HL-60 (cell line): ENCODE results near the gene MICU1.

Experiments used
- DNase-seq, 2 experiments: peaks; one replicate each; pipeline ENCODE4 v3.0.0-alpha.2; 2010 to 2020; ENCODE audit warnings: low read depth in 1 of 2, low spot score in 1 of 2
- H3K27ac ChIP-seq: fragments of 250-450 bp; sonication (Bioruptor Pico); replicated peaks from 2 replicates; pipeline ENCODE4 v1.5.1; 2020; ENCODE audit warnings: mild to moderate bottlenecking, moderate library complexity
- H3K27me3 ChIP-seq: fragments of 250-450 bp; sonication (Bioruptor Pico); 2 replicates; pipeline ENCODE4 v1.5.1; 2021; ENCODE audit warnings: mild to moderate bottlenecking, moderate library complexity; ENCODE audit not compliant: insufficient read depth, poor library complexity, severe bottlenecking
- H3K4me3 ChIP-seq: replicated peaks from 2 replicates; pipeline ENCODE4 v1.5.1; 2011; ENCODE audit warnings: mild to moderate bottlenecking, control low read depth, low read length; ENCODE audit not compliant: insufficient read depth
- GABPA ChIP-seq: IDR thresholded peaks from 2 replicates; pipeline ENCODE4 v1.6.1; 2012; ENCODE audit warnings: low read depth
- POLR2AphosphoS5 ChIP-seq: IDR thresholded peaks from 2 replicates; pipeline ENCODE4 v1.6.1; 2012; ENCODE audit warnings: low read depth
- REST ChIP-seq: IDR thresholded peaks from 2 replicates; pipeline ENCODE4 v1.6.1; 2012; ENCODE audit warnings: low read depth; ENCODE audit not compliant: insufficient replicate concordance
- SPI1 ChIP-seq: IDR thresholded peaks from 2 replicates; pipeline ENCODE4 v1.6.1; 2012; ENCODE audit warnings: low read depth, mild to moderate bottlenecking, borderline replicate concordance
- TF ChIP-seq, protein P1 (sequence below): IDR thresholded peaks from one replicate; pipeline ENCODE4 v1.5.1; 2011; ENCODE audit warnings: low read length, control low read depth, inconsistent platforms; ENCODE audit not compliant: insufficient read depth

The MICU1 gene

GRCh38 chr10:72462261-72462660 lies 163.6 kb downstream of the MICU1 start:
- H3K4me3 ChIP-seq = no peak overlapping the region
- no peak for DNase-seq
- TF ChIP-seq, protein P1, sequence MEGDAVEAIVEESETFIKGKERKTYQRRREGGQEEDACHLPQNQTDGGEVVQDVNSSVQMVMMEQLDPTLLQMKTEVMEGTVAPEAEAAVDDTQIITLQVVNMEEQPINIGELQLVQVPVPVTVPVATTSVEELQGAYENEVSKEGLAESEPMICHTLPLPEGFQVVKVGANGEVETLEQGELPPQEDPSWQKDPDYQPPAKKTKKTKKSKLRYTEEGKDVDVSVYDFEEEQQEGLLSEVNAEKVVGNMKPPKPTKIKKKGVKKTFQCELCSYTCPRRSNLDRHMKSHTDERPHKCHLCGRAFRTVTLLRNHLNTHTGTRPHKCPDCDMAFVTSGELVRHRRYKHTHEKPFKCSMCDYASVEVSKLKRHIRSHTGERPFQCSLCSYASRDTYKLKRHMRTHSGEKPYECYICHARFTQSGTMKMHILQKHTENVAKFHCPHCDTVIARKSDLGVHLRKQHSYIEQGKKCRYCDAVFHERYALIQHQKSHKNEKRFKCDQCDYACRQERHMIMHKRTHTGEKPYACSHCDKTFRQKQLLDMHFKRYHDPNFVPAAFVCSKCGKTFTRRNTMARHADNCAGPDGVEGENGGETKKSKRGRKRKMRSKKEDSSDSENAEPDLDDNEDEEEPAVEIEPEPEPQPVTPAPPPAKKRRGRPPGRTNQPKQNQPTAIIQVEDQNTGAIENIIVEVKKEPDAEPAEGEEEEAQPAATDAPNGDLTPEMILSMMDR = no peak
- no peak for TF ChIP-seq SPI1
- no peak for TF ChIP-seq REST
- TF ChIP-seq POLR2AphosphoS5 = no peak
- no peak for TF ChIP-seq GABPA
- H3K27me3 ChIP-seq = no peaks in the 10 kb centered on the region
- no peak overlapping the region for H3K27ac ChIP-seq

GRCh38 chr10:72461085-72461484 lies 164.8 kb downstream of the MICU1 start:
- no peaks in the 10 kb centered on the region for H3K27me3 ChIP-seq
- TF ChIP-seq SPI1 = no peak
- no peak for TF ChIP-seq POLR2AphosphoS5
- TF ChIP-seq, protein P1 = no peak
- TF ChIP-seq REST = no peak
- no peak for TF ChIP-seq GABPA
- no peak overlapping the region for H3K4me3 ChIP-seq
- DNase-seq = no peak
- H3K27ac ChIP-seq = no peak overlapping the region

GRCh38 chr10:72460284-72460876 lies 165.5 kb downstream of the MICU1 start:
- TF ChIP-seq, protein P1 = no peak
- no peak for TF ChIP-seq SPI1
- no peak for TF ChIP-seq POLR2AphosphoS5
- TF ChIP-seq GABPA = no peak
- no peak for TF ChIP-seq REST
- H3K4me3 ChIP-seq = no peak overlapping the region
- H3K27me3 ChIP-seq = no peaks in the 10 kb centered on the region
- H3K27ac ChIP-seq = peak overlapping the region; percentile 18; the same call in 1 of the 2 replicates
- no peak for DNase-seq
